ENCODE measurements around the gene PTPN23. TPM values are rescaled to one million over a fixed set of nuclear protein-coding genes. Genes with fewer than 3 reads are reported as not detected.
A peak's percentile ranks its signal among the peaks of the same experiment; 100 is the strongest.

The PTPN23 gene
- total and polyA plus RNA-seq, 2 donors from 2014 or later: 12.6 to 48.5 TPM

- Histone ChIP-seq H3K4me3 (ENCODE audit: low read length in 3 of 3) (no peak overlapping the region), H3K36me3 (ENCODE audit: control insufficient read depth in 2 of 3, insufficient read depth in 3 of 3, low read length in 3 of 3) (peaks cover 2 to 30% (median 26%) of the 10 kb centered on the region in 3 donors), H3K27ac (ENCODE audit: low read depth in 2 of 2, low read length in 2 of 2) (peak overlapping the region in 1 of 2 donors; percentile 8), H3K9me3 (ENCODE audit: control insufficient read depth in 2 of 3, insufficient read depth in 1 of 3, low read length in 3 of 3) (no peaks in the 10 kb centered on the region), H3K9ac (ENCODE audit: low read length in 3 of 3) (no peak overlapping the region), H3K27me3 (ENCODE audit: control insufficient read depth, insufficient read depth, low read length) (no peaks in the 10 kb centered on the region), H3K4me1 (ENCODE audit: control insufficient read depth in 2 of 3, insufficient read depth in 2 of 3, low read depth in 1 of 3, low read length in 3 of 3) (peaks cover 0 to 11% (median 10%) of the 10 kb centered on the region in 3 donors)
- no peak for FAIRE-seq
- TF ChIP-seq CTCF (IDR thresholded peaks at IDR 0.05; ENCODE audit: borderline replicate concordance, extremely low read depth, insufficient read depth): no peak
- intact Hi-C loops (cut with DNase I): no loop called here
- DNase-seq: no peak
Measured at GRCh38 chr3:47430606-47431005, 49.8 kb downstream of the PTPN23 start.

GRCh38 chr3:47431225-47431624, 50.4 kb downstream of the PTPN23 start:
- Histone ChIP-seq H3K4me3 (ENCODE audit: low read length in 3 of 3) (no peak overlapping the region), H3K9me3 (ENCODE audit: control insufficient read depth in 2 of 3, insufficient read depth in 1 of 3, low read length in 3 of 3) (no peaks in the 10 kb centered on the region), H3K27ac (ENCODE audit: low read depth in 2 of 2, low read length in 2 of 2) (peak overlapping the region in 1 of 2 donors; percentile 25), H3K27me3 (ENCODE audit: control insufficient read depth, insufficient read depth, low read length) (no peaks in the 10 kb centered on the region), H3K36me3 (ENCODE audit: control insufficient read depth in 2 of 3, insufficient read depth in 3 of 3, low read length in 3 of 3) (peaks cover 2 to 28% (median 26%) of the 10 kb centered on the region in 3 donors), H3K9ac (ENCODE audit: low read length in 3 of 3) (peak overlapping the region in 1 of 3 donors; percentile 15), H3K4me1 (ENCODE audit: control insufficient read depth in 2 of 3, insufficient read depth in 2 of 3, low read depth in 1 of 3, low read length in 3 of 3) (peaks cover 0 to 11% (median 10%) of the 10 kb centered on the region in 3 donors)
- no peak for DNase-seq
- intact Hi-C loops (cut with DNase I): no loop called here
- TF ChIP-seq CTCF (IDR thresholded peaks at IDR 0.05; ENCODE audit: borderline replicate concordance, extremely low read depth, insufficient read depth): no peak
- no peak for FAIRE-seq

GRCh38 chr3:47432673-47433072, 51.9 kb downstream of the PTPN23 start:
- FAIRE-seq (no peak), DNase-seq (no peak)
- Histone ChIP-seq H3K36me3 (ENCODE audit: control insufficient read depth in 2 of 3, insufficient read depth in 3 of 3, low read length in 3 of 3) (peaks cover 2 to 18% (median 17%) of the 10 kb centered on the region in 3 donors), H3K4me1 (ENCODE audit: control insufficient read depth in 2 of 3, insufficient read depth in 2 of 3, low read depth in 1 of 3, low read length in 3 of 3) (peaks cover 0 to 11% (median 10%) of the 10 kb centered on the region in 3 donors), H3K27me3 (ENCODE audit: control insufficient read depth, insufficient read depth, low read length) (no peaks in the 10 kb centered on the region), H3K9ac (ENCODE audit: low read length in 3 of 3) (no peak overlapping the region), H3K27ac (ENCODE audit: low read depth in 2 of 2, low read length in 2 of 2) (no peak overlapping the region), H3K9me3 (ENCODE audit: control insufficient read depth in 2 of 3, insufficient read depth in 1 of 3, low read length in 3 of 3) (no peaks in the 10 kb centered on the region), H3K4me3 (ENCODE audit: low read length in 3 of 3) (no peak overlapping the region)
- intact Hi-C loops (cut with DNase I): no loop called here
- no peak for TF ChIP-seq CTCF (IDR thresholded peaks at IDR 0.05; ENCODE audit: borderline replicate concordance, extremely low read depth, insufficient read depth)

GRCh38 chr3:47433796-47434195, 53.0 kb downstream of the PTPN23 start:
- intact Hi-C loops (cut with DNase I): no loop called here
- no peak for TF ChIP-seq CTCF (IDR thresholded peaks at IDR 0.05; ENCODE audit: borderline replicate concordance, extremely low read depth, insufficient read depth)

More at GRCh38 chr3:47433796-47434195, 53.0 kb downstream of the PTPN23 start:
- peaks cover 0 to 11% (median 10%) of the 10 kb centered on the region in 3 donors for H3K4me1 ChIP-seq (ENCODE audit: control insufficient read depth in 2 of 3, insufficient read depth in 2 of 3, low read depth in 1 of 3, low read length in 3 of 3)
- no peaks in the 10 kb centered on the region for H3K27me3 ChIP-seq (ENCODE audit: control insufficient read depth, insufficient read depth, low read length)
- H3K36me3 ChIP-seq (ENCODE audit: control insufficient read depth in 2 of 3, insufficient read depth in 3 of 3, low read length in 3 of 3): peaks cover 0 to 13% (median 12%) of the 10 kb centered on the region in 3 donors
- H3K27ac ChIP-seq (ENCODE audit: low read depth in 2 of 2, low read length in 2 of 2): peak overlapping the region; percentile 51 to 74
- no peak overlapping the region for H3K9ac ChIP-seq (ENCODE audit: low read length in 3 of 3)
- no peaks in the 10 kb centered on the region for H3K9me3 ChIP-seq (ENCODE audit: control insufficient read depth in 2 of 3, insufficient read depth in 1 of 3, low read length in 3 of 3)
- DNase-seq (peak in 2 of 5 donors; percentile 33 to 42), FAIRE-seq (no peak)
- H3K4me3 ChIP-seq (ENCODE audit: low read length in 3 of 3): no peak overlapping the region
